ENCODE measurements around the gene GNA12. TPM values are rescaled to one million over a fixed set of nuclear protein-coding genes. Genes with fewer than 3 reads are reported as not detected.
"Not testable (repeated sequence)": the region's sequence is repeated elsewhere in the genome, so short reads cannot be mapped to it uniquely, and the experiment has no call there.

GNA12 gene
- total RNA-seq, 4 donors from 2014 or later = 11.0 to 68.5 (median 20.4) TPM

- no peak for DNase-seq
- H3K9me3 ChIP-seq = no peaks in the 10 kb centered on the region
- H3K27me3 ChIP-seq = peaks cover 0 to 19% of the 10 kb centered on the region in 2 donors
- no peaks in the 10 kb centered on the region for H3K36me3 ChIP-seq
- H3K4me1 ChIP-seq = peaks cover 0 to 18% (median 15%) of the 10 kb centered on the region in 4 donors
- TF ChIP-seq POLR2A (IDR thresholded peaks at IDR 0.05) (no peak), CTCF (IDR thresholded peaks at IDR 0.05) (no peak)
- H3K4me3 ChIP-seq = no peak overlapping the region
- H3K27ac ChIP-seq = no peak overlapping the region
These were observed 151.6 kb downstream of the GNA12 start for GRCh38 chr7:2692543-2692942.

- not testable (repeated sequence) for H3K9me3 ChIP-seq, H3K27ac ChIP-seq, DNase-seq, H3K36me3 ChIP-seq, H3K4me3 ChIP-seq
- Histone ChIP-seq H3K27me3 (peaks cover 0 to 22% of the 10 kb centered on the region in 2 donors), H3K4me1 (peaks cover 0 to 18% (median 16%) of the 10 kb centered on the region in 4 donors)
These were observed 152.1 kb downstream of the GNA12 start for GRCh38 chr7:2691932-2692439.

GRCh38 chr7:2691011-2691707 lies 152.9 kb downstream of the GNA12 start:
- H3K4me1 ChIP-seq = peaks cover 0 to 18% (median 16%) of the 10 kb centered on the region in 4 donors
- no peak overlapping the region for H3K27ac ChIP-seq
- no peak overlapping the region for H3K4me3 ChIP-seq
- DNase-seq = no peak
- TF ChIP-seq CTCF (IDR thresholded peaks at IDR 0.05) = no peak
- TF ChIP-seq POLR2A (IDR thresholded peaks at IDR 0.05) = no peak
- H3K27me3 ChIP-seq = peaks cover 0 to 22% of the 10 kb centered on the region in 2 donors
- no peaks in the 10 kb centered on the region for H3K9me3 ChIP-seq
- no peaks in the 10 kb centered on the region for H3K36me3 ChIP-seq

- no peak overlapping the region for H3K4me3 ChIP-seq
- no peaks in the 10 kb centered on the region for H3K9me3 ChIP-seq
- no peak for DNase-seq
- H3K4me1 ChIP-seq = peaks cover 0 to 18% (median 16%) of the 10 kb centered on the region in 4 donors
- TF ChIP-seq CTCF (IDR thresholded peaks at IDR 0.05) = no peak
- TF ChIP-seq POLR2A (IDR thresholded peaks at IDR 0.05) = no peak
- no peaks in the 10 kb centered on the region for H3K36me3 ChIP-seq
- H3K27me3 ChIP-seq = peaks cover 0 to 22% of the 10 kb centered on the region in 2 donors
- H3K27ac ChIP-seq = no peak overlapping the region
These were observed 154.0 kb downstream of the GNA12 start for GRCh38 chr7:2689951-2690705.

GRCh38 chr7:2689343-2689847 lies 154.7 kb downstream of the GNA12 start:
- H3K4me1 ChIP-seq = peaks cover 0 to 18% (median 16%) of the 10 kb centered on the region in 4 donors
- no peaks in the 10 kb centered on the region for H3K9me3 ChIP-seq
- DNase-seq = no peak
- H3K4me3 ChIP-seq = no peak overlapping the region
- no peak overlapping the region for H3K27ac ChIP-seq
- TF ChIP-seq CTCF (IDR thresholded peaks at IDR 0.05) (no peak), POLR2A (IDR thresholded peaks at IDR 0.05) (no peak)
- no peaks in the 10 kb centered on the region for H3K36me3 ChIP-seq
- H3K27me3 ChIP-seq = peaks cover 0 to 22% of the 10 kb centered on the region in 2 donors
